Activated CD4-positive, alpha-beta T cell treated with anti-CD3 and anti-CD28 coated beads, Interleukin-2, amount 50 U/mL, for 24 hours (primary cell): Measurements from ENCODE around the gene PRRT1B.
"Not testable (repeated sequence)": the region's sequence is repeated elsewhere in the genome, so short reads cannot be mapped to it uniquely, and the experiment has no call there.

Experiments
- DNase-seq, 2 donors: peaks; one replicate each; pipeline ENCODE4 v3.0.0-alpha.2; 2020; ENCODE audit warnings: low read depth in 1 of 2, low spot score in 1 of 2

Gene PRRT1B

DNA sequence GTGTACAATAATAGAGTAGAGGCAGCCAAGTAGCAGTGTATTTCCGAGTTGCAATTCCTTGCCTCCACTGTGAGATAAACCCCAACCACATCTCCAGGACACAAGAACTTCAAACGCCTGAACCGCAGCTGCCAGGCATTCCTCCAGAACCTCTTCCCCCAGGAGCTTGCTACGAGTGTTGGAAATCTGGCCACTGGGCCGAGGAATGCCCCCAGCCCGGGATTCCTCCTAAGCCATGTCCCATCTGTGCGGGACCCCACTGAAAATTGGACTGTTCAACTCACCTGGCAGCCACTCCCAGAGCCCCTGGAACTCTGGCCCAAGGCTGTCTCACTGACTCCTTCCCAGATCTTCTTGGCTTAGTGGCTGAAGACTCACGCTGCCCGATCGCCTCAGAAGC lies 3.9 kb downstream of the PRRT1B start:
- DNase-seq, result not testable (repeated sequence)

- DNase-seq, result not testable (repeated sequence)
These were observed 5.1 kb downstream of the PRRT1B start for GRCh38 chr9:131550465-131550864.

- no peak for DNase-seq
These were observed 6.7 kb downstream of the PRRT1B start for GRCh38 chr9:131552030-131552429.

DNA sequence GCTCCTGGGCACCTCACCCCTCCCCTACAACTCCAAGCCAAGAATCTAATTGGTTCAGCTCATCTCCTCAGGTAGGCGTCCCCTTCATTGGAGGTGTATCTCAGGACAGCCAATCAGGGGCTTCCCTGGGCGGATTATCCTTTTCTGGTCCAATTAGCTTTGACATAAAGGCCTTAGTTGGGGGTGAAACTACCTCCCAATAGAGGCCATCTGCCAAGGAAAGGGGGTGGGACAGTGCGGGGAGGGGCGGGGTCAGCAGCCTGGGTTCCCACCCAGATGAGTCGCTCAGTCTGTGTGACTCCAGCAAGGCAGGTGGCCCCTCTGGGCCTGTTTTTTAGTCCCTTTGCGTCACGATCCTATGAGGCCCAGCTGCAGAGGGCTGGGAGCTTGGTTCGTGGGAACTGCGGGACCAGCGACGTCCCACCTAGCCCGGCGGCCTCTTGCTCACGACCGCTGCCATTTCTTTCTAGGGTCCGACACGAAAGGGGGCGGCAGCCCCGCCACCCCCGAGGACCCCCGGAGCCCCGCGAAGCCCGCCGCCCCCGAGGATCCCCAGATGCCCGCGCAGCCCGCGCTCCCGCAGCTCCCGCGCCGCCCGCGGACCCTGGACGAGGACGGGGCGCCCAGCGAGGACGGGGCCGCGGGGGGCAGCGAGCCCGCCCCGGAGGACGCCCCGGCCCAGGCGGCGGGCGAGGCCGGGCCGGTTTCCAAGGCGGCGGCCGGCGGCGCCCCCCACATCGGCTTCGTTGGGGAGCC lies 8.9 kb downstream of the PRRT1B start:
- no peak for DNase-seq

GRCh38 chr9:131554843-131555351 lies 9.6 kb downstream of the PRRT1B start:
- DNase-seq, result no peak

- DNase-seq, result no peak
These were observed 10.7 kb downstream of the PRRT1B start for GRCh38 chr9:131555841-131556673.

- DNase-seq, result no peak
These were observed 12.7 kb downstream of the PRRT1B start for GRCh38 chr9:131557855-131558548.

DNA sequence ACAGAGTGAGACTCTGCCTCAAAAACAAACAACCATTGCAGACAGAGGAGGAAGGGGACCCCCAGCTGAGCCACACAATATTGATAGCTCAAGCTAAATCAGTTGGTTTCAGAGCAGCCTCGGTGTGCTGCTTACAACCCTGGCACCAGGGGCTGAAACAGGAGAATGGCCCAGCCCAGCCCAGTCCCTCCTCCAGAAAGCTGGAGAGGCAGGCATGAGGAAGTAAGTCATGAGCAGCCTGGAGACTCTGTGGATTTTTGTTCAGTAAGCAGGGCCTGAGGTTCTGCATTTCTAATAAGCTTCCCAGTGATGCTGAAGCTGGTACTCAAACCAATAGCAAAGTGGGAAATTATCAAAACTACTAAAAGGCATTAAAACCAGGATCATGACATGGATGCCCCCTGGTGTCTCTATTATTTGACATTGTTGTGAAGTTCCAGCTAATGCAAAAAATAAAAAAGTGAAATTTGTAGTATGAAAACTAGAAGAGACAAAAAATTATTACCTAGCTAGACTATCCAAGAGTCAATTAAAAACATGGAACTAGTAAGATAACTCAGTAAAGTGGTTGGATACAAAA lies 14.2 kb downstream of the PRRT1B start:
- no peak for DNase-seq

DNA sequence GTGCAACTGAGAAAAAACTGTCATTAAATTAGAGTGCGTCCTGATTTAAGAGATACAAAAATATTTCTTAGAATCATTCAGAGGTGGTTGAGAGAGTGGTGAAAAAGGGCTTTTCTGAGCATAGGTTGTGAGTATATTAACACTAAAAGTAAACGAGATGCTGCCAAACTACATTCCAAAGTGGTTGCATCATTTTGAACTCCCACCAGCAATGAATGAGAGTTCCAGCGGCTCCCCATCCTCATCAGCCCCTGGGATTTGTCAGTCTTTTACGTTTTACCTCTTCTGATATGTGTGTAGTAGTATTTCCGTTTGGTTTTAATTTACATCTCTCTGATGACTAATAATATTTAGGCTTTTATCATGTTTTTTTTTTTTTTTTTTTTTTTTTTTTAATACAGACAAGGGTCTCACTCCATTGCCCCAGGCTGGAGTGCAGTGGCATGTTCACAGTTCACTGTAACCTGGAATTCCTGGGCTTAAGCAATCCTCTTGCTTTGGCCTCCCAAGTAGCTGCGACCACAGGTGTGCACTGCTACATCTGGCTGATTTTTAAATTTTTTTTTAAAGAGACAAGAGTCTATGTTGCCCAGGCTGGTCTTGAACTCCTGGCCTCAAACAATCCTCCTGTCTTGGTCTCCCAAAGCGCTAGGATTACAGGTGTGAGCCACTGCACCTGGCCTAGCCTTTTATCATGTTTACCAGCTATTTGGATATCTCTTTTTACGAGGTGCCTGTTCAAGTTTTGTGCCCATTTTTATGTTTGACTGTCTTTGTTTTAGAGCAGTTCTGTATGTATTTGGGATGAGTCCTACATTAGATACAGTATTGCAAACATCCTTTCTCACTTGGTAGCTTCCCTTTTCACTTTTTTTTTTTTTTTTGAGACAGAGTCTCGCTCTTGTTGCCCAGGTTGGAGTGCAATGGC lies 17.0 kb downstream of the PRRT1B start:
- no peak for DNase-seq

- no peak for DNase-seq
These were observed 20.0 kb downstream of the PRRT1B start for GRCh38 chr9:131565369-131565768.

- no peak for DNase-seq
These were observed 20.8 kb downstream of the PRRT1B start for GRCh38 chr9:131566158-131566557.

DNA sequence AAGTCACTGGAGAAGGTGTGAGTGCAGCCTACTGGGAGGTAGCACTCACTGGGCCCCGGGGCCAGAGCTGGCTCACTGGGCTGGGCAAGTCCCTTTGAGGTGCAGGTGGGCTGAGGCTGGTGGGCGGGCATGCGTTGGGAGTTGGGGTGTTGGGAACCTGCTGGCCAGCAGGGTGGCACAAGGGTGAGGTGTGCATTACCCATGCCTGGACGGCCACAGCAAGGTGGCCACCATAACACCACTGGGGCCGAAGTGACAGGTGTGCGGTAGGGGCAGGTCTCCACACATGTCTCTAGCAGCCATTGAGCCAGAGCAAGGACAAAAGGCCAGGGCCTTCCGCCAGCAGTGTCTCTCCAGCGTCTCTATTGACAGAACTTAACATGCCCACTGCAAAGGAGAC lies 22.6 kb downstream of the PRRT1B start:
- no peak for DNase-seq

DNA sequence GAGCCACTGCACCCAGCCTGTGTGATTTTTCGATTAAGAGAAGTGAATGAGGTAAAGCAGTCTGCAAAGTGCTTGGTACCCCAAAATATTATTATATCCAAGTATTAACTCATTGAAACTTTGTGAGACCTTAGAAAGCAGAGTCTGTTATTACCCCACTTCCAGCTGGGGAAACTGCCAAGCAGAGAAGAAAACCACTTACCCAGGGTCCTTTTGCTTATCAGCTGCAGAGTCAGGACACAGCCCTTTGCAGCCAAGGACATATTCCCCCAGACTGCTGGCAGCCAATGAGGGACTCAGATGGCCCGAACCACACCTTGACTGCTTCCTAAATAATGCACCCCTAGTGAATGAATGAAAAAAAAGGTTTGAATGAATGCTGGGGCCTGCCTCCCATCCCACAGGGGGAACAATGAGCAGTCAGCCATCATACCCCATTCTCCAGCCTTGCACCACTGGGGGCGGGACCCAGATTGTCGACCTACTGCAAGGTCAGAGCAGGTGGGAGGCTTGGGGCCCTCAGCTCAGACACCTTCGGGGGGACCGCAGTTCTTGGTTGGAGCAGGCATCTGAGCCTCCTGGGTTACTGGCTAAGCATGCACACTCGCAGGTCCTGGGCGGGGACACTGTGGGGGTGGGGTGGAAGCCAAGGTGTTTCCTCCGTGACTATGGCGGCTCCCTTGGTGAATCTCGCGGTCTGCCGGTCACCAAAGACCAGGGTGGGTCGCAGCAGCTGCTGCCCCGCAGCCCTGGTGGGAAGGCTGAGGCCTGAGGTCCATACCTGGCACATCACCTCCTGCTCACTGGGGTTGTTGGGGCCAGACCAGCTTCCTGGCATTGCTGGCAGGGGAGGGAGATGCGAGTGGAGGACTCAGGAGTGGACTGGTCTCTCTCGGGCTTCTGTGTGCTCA lies 29.7 kb downstream of the PRRT1B start:
- no peak for DNase-seq

- DNase-seq, result no peak
These were observed 30.9 kb downstream of the PRRT1B start for GRCh38 chr9:131575946-131576853.

GRCh38 chr9:131577005-131578000 lies 32.0 kb downstream of the PRRT1B start:
- no peak for DNase-seq

GRCh38 chr9:131578021-131578420 lies 32.7 kb downstream of the PRRT1B start:
- DNase-seq, result no peak
